ENCODE results near the gene MYO5B. TPM values are rescaled to one million over a fixed set of nuclear protein-coding genes. Genes with fewer than 3 reads are reported as not detected.

Gene MYO5B
- total RNA-seq, 1 experiment from 2014 or later: 31.6 TPM

GRCh38 chr18:50167966-50168365 lies 27.0 kb downstream of the MYO5B start:
- Histone ChIP-seq H3K36me3 (no peaks in the 10 kb centered on the region), H3K4me3 (no peak overlapping the region), H3K9me3 (no peaks in the 10 kb centered on the region), H3K27me3 (no peaks in the 10 kb centered on the region)
- no peak for DNase-seq

- no peaks in the 10 kb centered on the region for H3K27me3 ChIP-seq
- no peak for DNase-seq
- H3K9me3 ChIP-seq: no peaks in the 10 kb centered on the region
Measured at GRCh38 chr18:50166901-50167300, 28.0 kb downstream of the MYO5B start.

GRCh38 chr18:50163505-50163904 lies 31.4 kb downstream of the MYO5B start:
- Histone ChIP-seq H3K9me3 (no peaks in the 10 kb centered on the region), H3K4me3 (no peak overlapping the region), H3K27me3 (no peaks in the 10 kb centered on the region), H3K36me3 (no peaks in the 10 kb centered on the region)
- DNase-seq: no peak

More at GRCh38 chr18:50166901-50167300, 28.0 kb downstream of the MYO5B start:
- Histone ChIP-seq H3K36me3 (no peaks in the 10 kb centered on the region), H3K4me3 (no peak overlapping the region)

- H3K36me3 ChIP-seq: no peaks in the 10 kb centered on the region
- H3K4me3 ChIP-seq: no peak overlapping the region
- no peaks in the 10 kb centered on the region for H3K9me3 ChIP-seq
- H3K27me3 ChIP-seq: no peaks in the 10 kb centered on the region
- peak; percentile 56 for DNase-seq
Measured at GRCh38 chr18:50162486-50163304, 32.3 kb downstream of the MYO5B start.

GRCh38 chr18:50161597-50162205 lies 33.2 kb downstream of the MYO5B start:
- peak; percentile 25 for DNase-seq
- Histone ChIP-seq H3K36me3 (no peaks in the 10 kb centered on the region), H3K27me3 (no peaks in the 10 kb centered on the region), H3K4me3 (no peak overlapping the region), H3K9me3 (no peaks in the 10 kb centered on the region)

GRCh38 chr18:50159654-50160046 lies 35.3 kb downstream of the MYO5B start:
- H3K9me3 ChIP-seq: no peaks in the 10 kb centered on the region
- no peak overlapping the region for H3K4me3 ChIP-seq
- no peak for DNase-seq
- no peaks in the 10 kb centered on the region for H3K36me3 ChIP-seq
- H3K27me3 ChIP-seq: no peaks in the 10 kb centered on the region

- DNase-seq: no peak
- no peaks in the 10 kb centered on the region for H3K9me3 ChIP-seq
- H3K4me3 ChIP-seq: no peak overlapping the region
- no peaks in the 10 kb centered on the region for H3K27me3 ChIP-seq
- no peaks in the 10 kb centered on the region for H3K36me3 ChIP-seq
Measured at GRCh38 chr18:50158866-50159653, 35.9 kb downstream of the MYO5B start.

- Histone ChIP-seq H3K4me3 (no peak overlapping the region), H3K36me3 (no peaks in the 10 kb centered on the region), H3K27me3 (no peaks in the 10 kb centered on the region), H3K9me3 (no peaks in the 10 kb centered on the region)
- DNase-seq: no peak
Measured at GRCh38 chr18:50155406-50155805, 39.5 kb downstream of the MYO5B start.

- no peak for DNase-seq
- no peaks in the 10 kb centered on the region for H3K27me3 ChIP-seq
- no peaks in the 10 kb centered on the region for H3K36me3 ChIP-seq
- H3K9me3 ChIP-seq: no peaks in the 10 kb centered on the region
- H3K4me3 ChIP-seq: no peak overlapping the region
Measured at GRCh38 chr18:50154420-50154819, 40.5 kb downstream of the MYO5B start.

- Histone ChIP-seq H3K27me3 (no peaks in the 10 kb centered on the region), H3K4me3 (no peak overlapping the region), H3K9me3 (no peaks in the 10 kb centered on the region), H3K36me3 (no peaks in the 10 kb centered on the region)
- DNase-seq: no peak
Measured at GRCh38 chr18:50152900-50153299, 42.0 kb downstream of the MYO5B start.

GRCh38 chr18:50151926-50152325 lies 43.0 kb downstream of the MYO5B start:
- no peaks in the 10 kb centered on the region for H3K9me3 ChIP-seq
- no peaks in the 10 kb centered on the region for H3K36me3 ChIP-seq
- no peak overlapping the region for H3K4me3 ChIP-seq
- H3K27me3 ChIP-seq: no peaks in the 10 kb centered on the region
- DNase-seq: peak; percentile 28

- DNase-seq: no peak
Measured at GRCh38 chr18:50144540-50144939, 50.4 kb downstream of the MYO5B start.

GRCh38 chr18:50143886-50144285 lies 51.1 kb downstream of the MYO5B start:
- no peaks in the 10 kb centered on the region for H3K27me3 ChIP-seq
- DNase-seq: no peak
- no peaks in the 10 kb centered on the region for H3K9me3 ChIP-seq
- no peaks in the 10 kb centered on the region for H3K36me3 ChIP-seq
- H3K4me3 ChIP-seq: no peak overlapping the region

More at GRCh38 chr18:50144540-50144939, 50.4 kb downstream of the MYO5B start:
- Histone ChIP-seq H3K4me3 (no peak overlapping the region), H3K27me3 (no peaks in the 10 kb centered on the region), H3K9me3 (no peaks in the 10 kb centered on the region), H3K36me3 (no peaks in the 10 kb centered on the region)

- Histone ChIP-seq H3K9me3 (no peaks in the 10 kb centered on the region), H3K4me3 (no peak overlapping the region), H3K36me3 (no peaks in the 10 kb centered on the region), H3K27me3 (no peaks in the 10 kb centered on the region)
- no peak for DNase-seq
Measured at GRCh38 chr18:50143294-50143693, 51.7 kb downstream of the MYO5B start.

GRCh38 chr18:50142441-50143120 lies 52.4 kb downstream of the MYO5B start:
- DNase-seq: no peak
- Histone ChIP-seq H3K27me3 (no peaks in the 10 kb centered on the region), H3K36me3 (no peaks in the 10 kb centered on the region), H3K9me3 (no peaks in the 10 kb centered on the region), H3K4me3 (no peak overlapping the region)

GRCh38 chr18:50138181-50139064 lies 56.5 kb downstream of the MYO5B start:
- H3K27me3 ChIP-seq: no peaks in the 10 kb centered on the region
- no peaks in the 10 kb centered on the region for H3K36me3 ChIP-seq
- H3K4me3 ChIP-seq: no peak overlapping the region
- no peak for DNase-seq
- H3K9me3 ChIP-seq: no peaks in the 10 kb centered on the region

Data from MG63 (cell line).